SK-N-SH treated with all-trans-retinoic acid at 6 μM for 48 hours (cell line): ENCODE measurements around the gene RDH11.

ENCODE experiments used
- ATAC-seq: fragments of 200-7000 bp; cut with Tn5 transposase; 3 replicates; pipeline ENCODE4 v1.9.1; 2020; ENCODE audit warnings: mild to moderate bottlenecking, moderate library complexity
- ARNTL ChIP-seq: fragments of 450-650 bp; formaldehyde crosslinking; IDR thresholded peaks from 2 replicates; pipeline ENCODE4 v1.5.0; 2020; ENCODE audit warnings: low read depth, mild to moderate bottlenecking, moderate library complexity, borderline replicate concordance
- BACH2 ChIP-seq: fragments of 250-450 bp; sonication (Bioruptor Pico); IDR thresholded peaks from 2 replicates; pipeline ENCODE4 v1.9.0; 2021; ENCODE audit warnings: mild to moderate bottlenecking, borderline replicate concordance
- CREB5 ChIP-seq: fragments of 250-450 bp; sonication (Bioruptor Pico); IDR thresholded peaks from 2 replicates; pipeline ENCODE4 v1.5.1; 2020; ENCODE audit warnings: low read depth, mild to moderate bottlenecking, moderate library complexity
- CSDC2 ChIP-seq: fragments of 250-450 bp; sonication (Bioruptor Pico); IDR thresholded peaks from 2 replicates; pipeline ENCODE4 v1.5.0; 2020; ENCODE audit warnings: mild to moderate bottlenecking, moderate library complexity
- ESRRG ChIP-seq: fragments of 250-450 bp; sonication (Bioruptor Pico); IDR thresholded peaks from 2 replicates; pipeline ENCODE4 v1.6.1; 2021; ENCODE audit warnings: mild to moderate bottlenecking
- GLIS3 ChIP-seq: fragments of 250-450 bp; sonication (Bioruptor Pico); IDR thresholded peaks from 2 replicates; pipeline ENCODE4 v1.5.0; 2020; ENCODE audit warnings: mild to moderate bottlenecking, moderate library complexity
- ISL1 ChIP-seq: fragments of 250-450 bp; sonication (Bioruptor Pico); IDR thresholded peaks from 2 replicates; pipeline ENCODE4 v2.1.2; 2022; ENCODE audit warnings: mild to moderate bottlenecking, moderate library complexity
- PPARA ChIP-seq: fragments of 250-450 bp; sonication (Bioruptor Pico); IDR thresholded peaks from 2 replicates; pipeline ENCODE4 v1.5.0; 2020; ENCODE audit warnings: mild to moderate bottlenecking, borderline replicate concordance
- SNAI2 ChIP-seq: fragments of 250-450 bp; sonication (Bioruptor Pico); IDR thresholded peaks from 2 replicates; pipeline ENCODE4 v1.5.0; 2020; ENCODE audit warnings: mild to moderate bottlenecking, moderate library complexity
- TCF4 ChIP-seq: fragments of 250-450 bp; sonication (Bioruptor Pico); IDR thresholded peaks from 2 replicates; pipeline ENCODE4 v1.8.0; 2021; ENCODE audit warnings: mild to moderate bottlenecking, moderate library complexity, borderline replicate concordance
- TOX ChIP-seq: fragments of 250-450 bp; sonication (Bioruptor Pico); IDR thresholded peaks from 2 replicates; pipeline ENCODE4 v1.8.0; 2021; ENCODE audit warnings: mild to moderate bottlenecking, moderate library complexity, borderline replicate concordance
- ZC3H10 ChIP-seq: fragments of 250-450 bp; sonication (Bioruptor Pico); IDR thresholded peaks from 2 replicates; pipeline ENCODE4 v1.5.1; 2021; ENCODE audit warnings: mild to moderate bottlenecking, moderate library complexity
- ZFP3 ChIP-seq: fragments of 250-450 bp; sonication (Bioruptor Pico); IDR thresholded peaks from 2 replicates; pipeline ENCODE4 v1.5.0; 2020; ENCODE audit warnings: mild to moderate bottlenecking, moderate library complexity
- ZFP30 ChIP-seq: fragments of 450-650 bp; formaldehyde crosslinking; IDR thresholded peaks from 2 replicates; pipeline ENCODE4 v1.5.0; 2022; ENCODE audit warnings: mild to moderate bottlenecking, moderate library complexity
- ZNF565 ChIP-seq: fragments of 450-650 bp; formaldehyde crosslinking; conservative IDR thresholded peaks from 2 replicates; pipeline ENCODE4 v1.5.0; 2020; ENCODE audit warnings: low read depth, mild to moderate bottlenecking, moderate library complexity
- ZNF70 ChIP-seq: fragments of 450-650 bp; formaldehyde crosslinking; IDR thresholded peaks from 2 replicates; pipeline ENCODE4 v1.5.0; 2020; ENCODE audit warnings: mild to moderate bottlenecking, moderate library complexity
- ZNF8 ChIP-seq: fragments of 450-650 bp; formaldehyde crosslinking; IDR thresholded peaks from 2 replicates; pipeline ENCODE4 v1.5.0; 2020; ENCODE audit warnings: mild to moderate bottlenecking, moderate library complexity
- TF ChIP-seq, protein P1 (sequence below): fragments of 250-450 bp; sonication (Bioruptor Pico); IDR thresholded peaks from 2 replicates; pipeline ENCODE4 v1.5.0; 2020; ENCODE audit warnings: mild to moderate bottlenecking, moderate library complexity
- TF ChIP-seq, protein P2 (sequence below): fragments of 250-450 bp; sonication (Bioruptor Pico); IDR thresholded peaks from 2 replicates; pipeline ENCODE4 v1.8.0; 2020; ENCODE audit warnings: mild to moderate bottlenecking, moderate library complexity, borderline replicate concordance
- TF ChIP-seq, protein P3 (sequence below): fragments of 250-450 bp; sonication (Bioruptor Pico); IDR thresholded peaks from 2 replicates; pipeline ENCODE4 v1.8.0; 2021; ENCODE audit warnings: low read depth, mild to moderate bottlenecking, moderate library complexity, borderline replicate concordance

The RDH11 gene

GRCh38 chr14:67722293-67722692 is 26.7 kb upstream of the RDH11 start:
- ATAC-seq, result peak; percentile 87
- TF ChIP-seq, protein P1, sequence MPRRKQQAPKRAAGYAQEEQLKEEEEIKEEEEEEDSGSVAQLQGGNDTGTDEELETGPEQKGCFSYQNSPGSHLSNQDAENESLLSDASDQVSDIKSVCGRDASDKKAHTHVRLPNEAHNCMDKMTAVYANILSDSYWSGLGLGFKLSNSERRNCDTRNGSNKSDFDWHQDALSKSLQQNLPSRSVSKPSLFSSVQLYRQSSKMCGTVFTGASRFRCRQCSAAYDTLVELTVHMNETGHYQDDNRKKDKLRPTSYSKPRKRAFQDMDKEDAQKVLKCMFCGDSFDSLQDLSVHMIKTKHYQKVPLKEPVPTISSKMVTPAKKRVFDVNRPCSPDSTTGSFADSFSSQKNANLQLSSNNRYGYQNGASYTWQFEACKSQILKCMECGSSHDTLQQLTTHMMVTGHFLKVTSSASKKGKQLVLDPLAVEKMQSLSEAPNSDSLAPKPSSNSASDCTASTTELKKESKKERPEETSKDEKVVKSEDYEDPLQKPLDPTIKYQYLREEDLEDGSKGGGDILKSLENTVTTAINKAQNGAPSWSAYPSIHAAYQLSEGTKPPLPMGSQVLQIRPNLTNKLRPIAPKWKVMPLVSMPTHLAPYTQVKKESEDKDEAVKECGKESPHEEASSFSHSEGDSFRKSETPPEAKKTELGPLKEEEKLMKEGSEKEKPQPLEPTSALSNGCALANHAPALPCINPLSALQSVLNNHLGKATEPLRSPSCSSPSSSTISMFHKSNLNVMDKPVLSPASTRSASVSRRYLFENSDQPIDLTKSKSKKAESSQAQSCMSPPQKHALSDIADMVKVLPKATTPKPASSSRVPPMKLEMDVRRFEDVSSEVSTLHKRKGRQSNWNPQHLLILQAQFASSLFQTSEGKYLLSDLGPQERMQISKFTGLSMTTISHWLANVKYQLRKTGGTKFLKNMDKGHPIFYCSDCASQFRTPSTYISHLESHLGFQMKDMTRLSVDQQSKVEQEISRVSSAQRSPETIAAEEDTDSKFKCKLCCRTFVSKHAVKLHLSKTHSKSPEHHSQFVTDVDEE, result no peak
- TF ChIP-seq, protein P2, sequence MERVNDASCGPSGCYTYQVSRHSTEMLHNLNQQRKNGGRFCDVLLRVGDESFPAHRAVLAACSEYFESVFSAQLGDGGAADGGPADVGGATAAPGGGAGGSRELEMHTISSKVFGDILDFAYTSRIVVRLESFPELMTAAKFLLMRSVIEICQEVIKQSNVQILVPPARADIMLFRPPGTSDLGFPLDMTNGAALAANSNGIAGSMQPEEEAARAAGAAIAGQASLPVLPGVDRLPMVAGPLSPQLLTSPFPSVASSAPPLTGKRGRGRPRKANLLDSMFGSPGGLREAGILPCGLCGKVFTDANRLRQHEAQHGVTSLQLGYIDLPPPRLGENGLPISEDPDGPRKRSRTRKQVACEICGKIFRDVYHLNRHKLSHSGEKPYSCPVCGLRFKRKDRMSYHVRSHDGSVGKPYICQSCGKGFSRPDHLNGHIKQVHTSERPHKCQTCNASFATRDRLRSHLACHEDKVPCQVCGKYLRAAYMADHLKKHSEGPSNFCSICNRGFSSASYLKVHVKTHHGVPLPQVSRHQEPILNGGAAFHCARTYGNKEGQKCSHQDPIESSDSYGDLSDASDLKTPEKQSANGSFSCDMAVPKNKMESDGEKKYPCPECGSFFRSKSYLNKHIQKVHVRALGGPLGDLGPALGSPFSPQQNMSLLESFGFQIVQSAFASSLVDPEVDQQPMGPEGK (CRISPR knock-in tag), result no peak
- TF ChIP-seq ARNTL (CRISPR knock-in tag) (no peak), ESRRG (no peak), ZNF565 (CRISPR knock-in tag) (no peak), ZFP30 (CRISPR knock-in tag) (no peak), TCF4 (CRISPR knock-in tag) (no peak), ZC3H10 (CRISPR knock-in tag) (no peak), GLIS3 (CRISPR knock-in tag) (no peak), ISL1 (no peak), ZNF70 (CRISPR knock-in tag) (no peak), ZFP3 (no peak), CREB5 (CRISPR knock-in tag) (no peak), ZNF8 (CRISPR knock-in tag) (no peak)
- TF ChIP-seq, protein P3, sequence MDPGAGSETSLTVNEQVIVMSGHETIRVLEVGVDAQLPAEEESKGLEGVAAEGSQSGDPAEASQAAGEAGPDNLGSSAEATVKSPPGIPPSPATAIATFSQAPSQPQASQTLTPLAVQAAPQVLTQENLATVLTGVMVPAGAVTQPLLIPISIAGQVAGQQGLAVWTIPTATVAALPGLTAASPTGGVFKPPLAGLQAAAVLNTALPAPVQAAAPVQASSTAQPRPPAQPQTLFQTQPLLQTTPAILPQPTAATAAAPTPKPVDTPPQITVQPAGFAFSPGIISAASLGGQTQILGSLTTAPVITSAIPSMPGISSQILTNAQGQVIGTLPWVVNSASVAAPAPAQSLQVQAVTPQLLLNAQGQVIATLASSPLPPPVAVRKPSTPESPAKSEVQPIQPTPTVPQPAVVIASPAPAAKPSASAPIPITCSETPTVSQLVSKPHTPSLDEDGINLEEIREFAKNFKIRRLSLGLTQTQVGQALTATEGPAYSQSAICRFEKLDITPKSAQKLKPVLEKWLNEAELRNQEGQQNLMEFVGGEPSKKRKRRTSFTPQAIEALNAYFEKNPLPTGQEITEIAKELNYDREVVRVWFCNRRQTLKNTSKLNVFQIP, result no peak

GRCh38 chr14:67721875-67722274 is 26.3 kb upstream of the RDH11 start:
- TF ChIP-seq BACH2 (CRISPR knock-in tag) (no peak), CSDC2 (CRISPR knock-in tag) (no peak), TOX (CRISPR knock-in tag) (no peak), PPARA (CRISPR knock-in tag) (no peak), ZFP30 (CRISPR knock-in tag) (no peak), SNAI2 (no peak), ZNF565 (CRISPR knock-in tag) (no peak), TCF4 (CRISPR knock-in tag) (no peak), ZNF70 (CRISPR knock-in tag) (no peak), ARNTL (CRISPR knock-in tag) (no peak), ZC3H10 (CRISPR knock-in tag) (no peak)
- TF ChIP-seq, protein P2 (CRISPR knock-in tag), result no peak
- TF ChIP-seq, protein P3, result no peak
- TF ChIP-seq, all 23 proteins: peak for 0
- ATAC-seq, result no peak
